H1 (cell line): ENCODE results near the gene SHISA6. TPM values are rescaled to one million over a fixed set of nuclear protein-coding genes. Genes with fewer than 3 reads are reported as not detected.

Experiments used
- ASH2L ChIP-seq: fragments of 200-600, 300-600 bp; sonication (generic); IDR thresholded peaks from one replicate; pipeline ENCODE4 v1.7.1; 2017; ENCODE audit warnings: low read length
- RNF2 ChIP-seq: fragments of 200-900, 300-1000 bp; sonication (generic); IDR thresholded peaks from 2 replicates; pipeline ENCODE4 v1.7.1; 2016; ENCODE audit warnings: borderline replicate concordance, low read depth, mild to moderate bottlenecking, antibody characterized with exemption, low read length; ENCODE audit not compliant: poor library complexity, severe bottlenecking; ENCODE audit errors: missing control alignments
- SIRT6 ChIP-seq: IDR thresholded peaks from one replicate; pipeline ENCODE4 v1.7.1; 2012; ENCODE audit warnings: low read length, inconsistent platforms
- polyA plus RNA-seq, 7 experiments: library from polyadenylated mRNA; depleted of rRNA in 3 of 7; stranded (reverse) in 5 of 7; unstranded in 2 of 7; fragments of >200 nt in 5 of 7; fragments of 200-250 nt in 2 of 7; gene quantifications; 1 replicate in 5 of 7; 2 replicates in 1 of 7; 4 replicates in 1 of 7; pipeline versions ENCODE4 v1.2.1 to v1.2.3, GENCODE V29; 2011 to 2013; ENCODE audit warnings: missing spikeins in 2 of 7, mixed read lengths in 2 of 7
- total RNA-seq: library from RNA; stranded (reverse); fragmentation: NEBNext Ultra II Directional; extraction: Animal tissue kit (Norgen Biotek cat#: 25700); gene quantifications from 2 replicates; pipeline ENCODE4 v1.2.1, GENCODE V29; 2021
- TF ChIP-seq, protein P1 (sequence below): fragments of 300-600 bp; sonication (generic); IDR thresholded peaks from 2 replicates; pipeline ENCODE4 v1.7.1; 2012; ENCODE audit warnings: low read length, moderate library complexity, mild to moderate bottlenecking, inconsistent platforms; ENCODE audit not compliant: insufficient replicate concordance
- TF ChIP-seq, protein P2 (sequence below), 3 experiments: IDR thresholded peaks; 1 replicate in 2 of 3; 2 replicates in 1 of 3; pipeline versions ENCODE4 v1.5.1 to v1.6.1; 2011; ENCODE audit warnings: low read length in 3 of 3, mild to moderate bottlenecking in 3 of 3, inconsistent platforms in 2 of 3, low read depth in 1 of 3, moderate library complexity in 1 of 3; ENCODE audit not compliant: insufficient read depth in 1 of 3; ENCODE audit errors: control extremely low read depth in 1 of 3
- TF ChIP-seq, protein P3 (sequence below): IDR thresholded peaks from 2 replicates; pipeline ENCODE4 v1.6.1; 2012; ENCODE audit warnings: low read length, inconsistent platforms

SHISA6 gene
- total and polyA plus RNA-seq, 2 of the 8 experiments (the other 6 are each of a cell fraction or from before 2014, with no cell fraction given), result 2.9 to 4.8 TPM

DNA sequence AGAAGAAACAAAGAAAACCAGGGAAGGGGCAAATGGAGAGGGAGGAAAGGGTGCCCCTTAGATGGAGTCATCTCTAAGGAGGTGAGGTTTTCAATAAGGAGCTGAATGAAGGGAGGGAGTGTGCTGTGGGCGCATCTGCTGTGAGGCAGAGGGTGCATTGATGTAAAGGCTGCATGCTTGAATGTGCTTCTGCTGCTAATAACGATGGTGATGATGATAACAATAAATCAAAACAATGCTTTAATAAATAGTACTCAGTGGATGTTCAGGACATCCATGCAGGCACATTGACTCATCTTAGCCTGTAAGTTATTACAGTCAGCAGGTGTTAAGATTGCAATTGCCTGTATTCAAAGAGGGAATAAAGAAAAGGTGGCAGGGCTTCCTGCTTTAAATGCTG, 87.8 kb downstream of the SHISA6 start (continued):
- TF ChIP-seq, protein P1, sequence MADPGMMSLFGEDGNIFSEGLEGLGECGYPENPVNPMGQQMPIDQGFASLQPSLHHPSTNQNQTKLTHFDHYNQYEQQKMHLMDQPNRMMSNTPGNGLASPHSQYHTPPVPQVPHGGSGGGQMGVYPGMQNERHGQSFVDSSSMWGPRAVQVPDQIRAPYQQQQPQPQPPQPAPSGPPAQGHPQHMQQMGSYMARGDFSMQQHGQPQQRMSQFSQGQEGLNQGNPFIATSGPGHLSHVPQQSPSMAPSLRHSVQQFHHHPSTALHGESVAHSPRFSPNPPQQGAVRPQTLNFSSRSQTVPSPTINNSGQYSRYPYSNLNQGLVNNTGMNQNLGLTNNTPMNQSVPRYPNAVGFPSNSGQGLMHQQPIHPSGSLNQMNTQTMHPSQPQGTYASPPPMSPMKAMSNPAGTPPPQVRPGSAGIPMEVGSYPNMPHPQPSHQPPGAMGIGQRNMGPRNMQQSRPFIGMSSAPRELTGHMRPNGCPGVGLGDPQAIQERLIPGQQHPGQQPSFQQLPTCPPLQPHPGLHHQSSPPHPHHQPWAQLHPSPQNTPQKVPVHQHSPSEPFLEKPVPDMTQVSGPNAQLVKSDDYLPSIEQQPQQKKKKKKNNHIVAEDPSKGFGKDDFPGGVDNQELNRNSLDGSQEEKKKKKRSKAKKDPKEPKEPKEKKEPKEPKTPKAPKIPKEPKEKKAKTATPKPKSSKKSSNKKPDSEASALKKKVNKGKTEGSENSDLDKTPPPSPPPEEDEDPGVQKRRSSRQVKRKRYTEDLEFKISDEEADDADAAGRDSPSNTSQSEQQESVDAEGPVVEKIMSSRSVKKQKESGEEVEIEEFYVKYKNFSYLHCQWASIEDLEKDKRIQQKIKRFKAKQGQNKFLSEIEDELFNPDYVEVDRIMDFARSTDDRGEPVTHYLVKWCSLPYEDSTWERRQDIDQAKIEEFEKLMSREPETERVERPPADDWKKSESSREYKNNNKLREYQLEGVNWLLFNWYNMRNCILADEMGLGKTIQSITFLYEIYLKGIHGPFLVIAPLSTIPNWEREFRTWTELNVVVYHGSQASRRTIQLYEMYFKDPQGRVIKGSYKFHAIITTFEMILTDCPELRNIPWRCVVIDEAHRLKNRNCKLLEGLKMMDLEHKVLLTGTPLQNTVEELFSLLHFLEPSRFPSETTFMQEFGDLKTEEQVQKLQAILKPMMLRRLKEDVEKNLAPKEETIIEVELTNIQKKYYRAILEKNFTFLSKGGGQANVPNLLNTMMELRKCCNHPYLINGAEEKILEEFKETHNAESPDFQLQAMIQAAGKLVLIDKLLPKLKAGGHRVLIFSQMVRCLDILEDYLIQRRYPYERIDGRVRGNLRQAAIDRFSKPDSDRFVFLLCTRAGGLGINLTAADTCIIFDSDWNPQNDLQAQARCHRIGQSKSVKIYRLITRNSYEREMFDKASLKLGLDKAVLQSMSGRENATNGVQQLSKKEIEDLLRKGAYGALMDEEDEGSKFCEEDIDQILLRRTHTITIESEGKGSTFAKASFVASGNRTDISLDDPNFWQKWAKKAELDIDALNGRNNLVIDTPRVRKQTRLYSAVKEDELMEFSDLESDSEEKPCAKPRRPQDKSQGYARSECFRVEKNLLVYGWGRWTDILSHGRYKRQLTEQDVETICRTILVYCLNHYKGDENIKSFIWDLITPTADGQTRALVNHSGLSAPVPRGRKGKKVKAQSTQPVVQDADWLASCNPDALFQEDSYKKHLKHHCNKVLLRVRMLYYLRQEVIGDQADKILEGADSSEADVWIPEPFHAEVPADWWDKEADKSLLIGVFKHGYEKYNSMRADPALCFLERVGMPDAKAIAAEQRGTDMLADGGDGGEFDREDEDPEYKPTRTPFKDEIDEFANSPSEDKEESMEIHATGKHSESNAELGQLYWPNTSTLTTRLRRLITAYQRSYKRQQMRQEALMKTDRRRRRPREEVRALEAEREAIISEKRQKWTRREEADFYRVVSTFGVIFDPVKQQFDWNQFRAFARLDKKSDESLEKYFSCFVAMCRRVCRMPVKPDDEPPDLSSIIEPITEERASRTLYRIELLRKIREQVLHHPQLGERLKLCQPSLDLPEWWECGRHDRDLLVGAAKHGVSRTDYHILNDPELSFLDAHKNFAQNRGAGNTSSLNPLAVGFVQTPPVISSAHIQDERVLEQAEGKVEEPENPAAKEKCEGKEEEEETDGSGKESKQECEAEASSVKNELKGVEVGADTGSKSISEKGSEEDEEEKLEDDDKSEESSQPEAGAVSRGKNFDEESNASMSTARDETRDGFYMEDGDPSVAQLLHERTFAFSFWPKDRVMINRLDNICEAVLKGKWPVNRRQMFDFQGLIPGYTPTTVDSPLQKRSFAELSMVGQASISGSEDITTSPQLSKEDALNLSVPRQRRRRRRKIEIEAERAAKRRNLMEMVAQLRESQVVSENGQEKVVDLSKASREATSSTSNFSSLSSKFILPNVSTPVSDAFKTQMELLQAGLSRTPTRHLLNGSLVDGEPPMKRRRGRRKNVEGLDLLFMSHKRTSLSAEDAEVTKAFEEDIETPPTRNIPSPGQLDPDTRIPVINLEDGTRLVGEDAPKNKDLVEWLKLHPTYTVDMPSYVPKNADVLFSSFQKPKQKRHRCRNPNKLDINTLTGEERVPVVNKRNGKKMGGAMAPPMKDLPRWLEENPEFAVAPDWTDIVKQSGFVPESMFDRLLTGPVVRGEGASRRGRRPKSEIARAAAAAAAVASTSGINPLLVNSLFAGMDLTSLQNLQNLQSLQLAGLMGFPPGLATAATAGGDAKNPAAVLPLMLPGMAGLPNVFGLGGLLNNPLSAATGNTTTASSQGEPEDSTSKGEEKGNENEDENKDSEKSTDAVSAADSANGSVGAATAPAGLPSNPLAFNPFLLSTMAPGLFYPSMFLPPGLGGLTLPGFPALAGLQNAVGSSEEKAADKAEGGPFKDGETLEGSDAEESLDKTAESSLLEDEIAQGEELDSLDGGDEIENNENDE, result no peak
- TF ChIP-seq, protein P2, sequence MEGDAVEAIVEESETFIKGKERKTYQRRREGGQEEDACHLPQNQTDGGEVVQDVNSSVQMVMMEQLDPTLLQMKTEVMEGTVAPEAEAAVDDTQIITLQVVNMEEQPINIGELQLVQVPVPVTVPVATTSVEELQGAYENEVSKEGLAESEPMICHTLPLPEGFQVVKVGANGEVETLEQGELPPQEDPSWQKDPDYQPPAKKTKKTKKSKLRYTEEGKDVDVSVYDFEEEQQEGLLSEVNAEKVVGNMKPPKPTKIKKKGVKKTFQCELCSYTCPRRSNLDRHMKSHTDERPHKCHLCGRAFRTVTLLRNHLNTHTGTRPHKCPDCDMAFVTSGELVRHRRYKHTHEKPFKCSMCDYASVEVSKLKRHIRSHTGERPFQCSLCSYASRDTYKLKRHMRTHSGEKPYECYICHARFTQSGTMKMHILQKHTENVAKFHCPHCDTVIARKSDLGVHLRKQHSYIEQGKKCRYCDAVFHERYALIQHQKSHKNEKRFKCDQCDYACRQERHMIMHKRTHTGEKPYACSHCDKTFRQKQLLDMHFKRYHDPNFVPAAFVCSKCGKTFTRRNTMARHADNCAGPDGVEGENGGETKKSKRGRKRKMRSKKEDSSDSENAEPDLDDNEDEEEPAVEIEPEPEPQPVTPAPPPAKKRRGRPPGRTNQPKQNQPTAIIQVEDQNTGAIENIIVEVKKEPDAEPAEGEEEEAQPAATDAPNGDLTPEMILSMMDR (IDR thresholded peaks at IDR 0.05; ENCODE audit: control extremely low read depth in 1 of 3, insufficient read depth in 1 of 3, low read depth in 1 of 3, low read length in 3 of 3), result no peak
- TF ChIP-seq SIRT6 (no peak), RNF2 (no peak), ASH2L (no peak)
- TF ChIP-seq, protein P3, sequence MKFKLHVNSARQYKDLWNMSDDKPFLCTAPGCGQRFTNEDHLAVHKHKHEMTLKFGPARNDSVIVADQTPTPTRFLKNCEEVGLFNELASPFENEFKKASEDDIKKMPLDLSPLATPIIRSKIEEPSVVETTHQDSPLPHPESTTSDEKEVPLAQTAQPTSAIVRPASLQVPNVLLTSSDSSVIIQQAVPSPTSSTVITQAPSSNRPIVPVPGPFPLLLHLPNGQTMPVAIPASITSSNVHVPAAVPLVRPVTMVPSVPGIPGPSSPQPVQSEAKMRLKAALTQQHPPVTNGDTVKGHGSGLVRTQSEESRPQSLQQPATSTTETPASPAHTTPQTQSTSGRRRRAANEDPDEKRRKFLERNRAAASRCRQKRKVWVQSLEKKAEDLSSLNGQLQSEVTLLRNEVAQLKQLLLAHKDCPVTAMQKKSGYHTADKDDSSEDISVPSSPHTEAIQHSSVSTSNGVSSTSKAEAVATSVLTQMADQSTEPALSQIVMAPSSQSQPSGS, result no peak
